Esophagus squamous epithelium (tissue), 5 donors: ENCODE data around the gene HMGN4. TPM values are rescaled to one million over a fixed set of nuclear protein-coding genes. Genes with fewer than 3 reads are reported as not detected.
A peak's percentile ranks its signal among the peaks of the same experiment; 100 is the strongest.

Experiments used
- DNase-seq: peaks from one replicate; lab custom pipeline; 2025; lab: John Stamatoyannopoulos, UW
- H3K27ac ChIP-seq, 4 donors: fragments of 200-600 bp; sonication (generic); one replicate each; pipeline ENCODE4 v1.5.1; 2016 to 2019; ENCODE audit warnings: mild to moderate bottlenecking in 1 of 4
- H3K27me3 ChIP-seq, 4 donors: fragments of 200-600 bp; sonication (generic); 1 replicate in 3 of 4; 2 replicates in 1 of 4; pipeline versions ENCODE4 v1.5.1 to v1.6.0; 2017 to 2021; ENCODE audit warnings: antibody characterized with exemption in 1 of 4
- H3K36me3 ChIP-seq, 3 donors: fragments of 200-600 bp; sonication (generic); one replicate each; pipeline ENCODE4 v1.5.1; 2016 to 2019
- H3K4me1 ChIP-seq, 3 donors: fragments of 200-600 bp; sonication (generic); one replicate each; pipeline ENCODE4 v1.5.1; 2017 to 2019
- H3K4me3 ChIP-seq, 4 donors: fragments of 200-600 bp; sonication (generic); 1 replicate in 3 of 4; 2 replicates in 1 of 4; pipeline ENCODE4 v1.5.1; 2016 to 2019; ENCODE audit warnings: mild to moderate bottlenecking in 2 of 4, moderate library complexity in 1 of 4
- H3K9me3 ChIP-seq, 3 donors: fragments of 200-600 bp; sonication (generic); one replicate each; pipeline ENCODE4 v1.5.1; 2016 to 2019
- CTCF ChIP-seq, 6 experiments: fragments of 450-650 bp in 4 of 6; fragments of 200-600 bp in 2 of 6; sonication (generic) in 2 of 6; IDR thresholded peaks; one replicate each; pipeline ENCODE4 v1.5.1; 2016 to 2019; ENCODE audit warnings: antibody characterized with exemption in 6 of 6, mild to moderate bottlenecking in 4 of 6, moderate library complexity in 4 of 6
- POLR2A ChIP-seq, 4 donors: fragments of 450-650 bp; IDR thresholded peaks; one replicate each; pipeline ENCODE4 v1.6.1; 2017; ENCODE audit warnings: antibody characterized with exemption in 4 of 4, mild to moderate bottlenecking in 4 of 4, moderate library complexity in 3 of 4
- WGBS, 2 donors: methylation state at CpG; one replicate each; pipeline ENCODE4 v1.1.5; 2018; 5-methylcytosine and 5-hydroxymethylcytosine counted together
- intact Hi-C: fragments of 100-400 bp; cut with DNase I; formaldehyde crosslinking; loops from one replicate; pipeline ENCODE4 v1.15.0; 2022
- total RNA-seq, 4 donors: library from RNA; depleted of rRNA; stranded (reverse); fragments of >200 nt; gene quantifications; one replicate each; pipeline ENCODE4 v1.1.0, GENCODE V29; 2016
- donor health status: DM: yes; HTN: yes; CAD: no.

HMGN4 gene
- total RNA-seq, 4 donors from 2014 or later: 18.1 to 53.2 (median 36.7) TPM

- Histone ChIP-seq H3K27me3 (peaks cover 0 to 4% (median 0%) of the 10 kb centered on the region in 4 donors), H3K4me1 (no peaks in the 10 kb centered on the region), H3K36me3 (no peaks in the 10 kb centered on the region), H3K4me3 (no peak overlapping the region), H3K27ac (no peak overlapping the region), H3K9me3 (no peaks in the 10 kb centered on the region)
- 80 to 85% methylated on average over 3 of the region's 3 CpGs for WGBS, 2 donors
- TF ChIP-seq POLR2A (IDR thresholded peaks at IDR 0.05) (no peak), CTCF (IDR thresholded peaks at IDR 0.05) (no peak)
- DNase-seq: no peak
- intact Hi-C loops: no loop called here
Observed at GRCh38 chr6:26494117-26494516, 44.0 kb upstream of the HMGN4 start.

- 63 to 71% methylated on average over 1 of the region's 1 CpG for WGBS, 2 donors
- no peak for TF ChIP-seq POLR2A (IDR thresholded peaks at IDR 0.05)
- no peak for TF ChIP-seq CTCF (IDR thresholded peaks at IDR 0.05)
- Histone ChIP-seq H3K36me3 (no peaks in the 10 kb centered on the region), H3K27me3 (peaks cover 0 to 4% (median 0%) of the 10 kb centered on the region in 4 donors), H3K4me3 (no peak overlapping the region), H3K9me3 (no peaks in the 10 kb centered on the region), H3K27ac (no peak overlapping the region), H3K4me1 (no peaks in the 10 kb centered on the region)
- intact Hi-C loops: no loop called here
- no peak for DNase-seq
Observed at GRCh38 chr6:26495281-26495680, 42.9 kb upstream of the HMGN4 start.

- TF ChIP-seq POLR2A (IDR thresholded peaks at IDR 0.05) (no peak), CTCF (IDR thresholded peaks at IDR 0.05) (no peak)
- intact Hi-C loops: no loop called here
- no peaks in the 10 kb centered on the region for H3K36me3 ChIP-seq
- peaks cover 8 to 13% (median 11%) of the 10 kb centered on the region in 3 donors for H3K4me1 ChIP-seq
- peaks cover 0 to 26% (median 7%) of the 10 kb centered on the region in 4 donors for H3K27me3 ChIP-seq
- DNase-seq: no peak
- H3K4me3 ChIP-seq: no peak overlapping the region
- WGBS, 2 donors: 63 to 81% methylated on average over 3 to 4 of the region's 4 CpGs
- no peaks in the 10 kb centered on the region for H3K9me3 ChIP-seq
- H3K27ac ChIP-seq: no peak overlapping the region
Observed at GRCh38 chr6:26497610-26498009, 40.6 kb upstream of the HMGN4 start.

GRCh38 chr6:26500102-26500501, 38.1 kb upstream of the HMGN4 start, which contains the start of gene BTN1A1:
BTN1A1 (plus strand) TSS chr6:26500303; CDS start chr6:26501287, 984 bp downstream.
- TF ChIP-seq CTCF (IDR thresholded peaks at IDR 0.05) (no peak), POLR2A (IDR thresholded peaks at IDR 0.05) (no peak)
- no peak for DNase-seq
- intact Hi-C loops: no loop called here
- WGBS, 2 donors: 53 to 69% methylated on average over 2 of the region's 2 CpGs
- Histone ChIP-seq H3K36me3 (no peaks in the 10 kb centered on the region), H3K27ac (no peak within 1 kb of the TSS), H3K9me3 (no peaks in the 10 kb centered on the region), H3K27me3 (peaks cover 0 to 49% (median 9%) of the 10 kb centered on the region in 4 donors), H3K4me3 (no peak within 1 kb of the TSS), H3K4me1 (peaks cover 8 to 13% (median 11%) of the 10 kb centered on the region in 3 donors)

GRCh38 chr6:26501482-26501986, 36.6 kb upstream of the HMGN4 start:
- no peak for DNase-seq
- TF ChIP-seq POLR2A (IDR thresholded peaks at IDR 0.05): no peak
- TF ChIP-seq CTCF (IDR thresholded peaks at IDR 0.05): no peak
- Histone ChIP-seq H3K4me3 (peak overlapping the region; percentile 4 to 64 (median 36)), H3K4me1 (peaks cover 8 to 13% (median 11%) of the 10 kb centered on the region in 3 donors), H3K27me3 (peaks cover 0 to 47% (median 9%) of the 10 kb centered on the region in 4 donors), H3K36me3 (no peaks in the 10 kb centered on the region), H3K27ac (no peak overlapping the region), H3K9me3 (no peaks in the 10 kb centered on the region)
- intact Hi-C loops: no loop called here
- 3% methylated on average over 5 of the region's 49 CpGs; no CpG with 5 or more reads in 1 of the 2 donors for WGBS, 2 donors
